OCI-M2 (cell line): ENCODE results near the gene SQOR.
A peak's percentile ranks its signal among the peaks of the same experiment; 100 is the strongest.

Experiments used
- DNase-seq: peaks from one replicate; lab custom pipeline; 2025; ENCODE audit not compliant: unreplicated experiment; lab: John Stamatoyannopoulos, UW

Gene SQOR

GRCh38 chr15:45704329-45705249, 69.8 kb downstream of the SQOR start:
- no peak for DNase-seq

- DNase-seq: peak; percentile 66
Observed at GRCh38 chr15:45705510-45706473, 71.0 kb downstream of the SQOR start.

- DNase-seq: no peak
Observed at GRCh38 chr15:45710657-45711056, 75.8 kb downstream of the SQOR start.

- no peak for DNase-seq
Observed at GRCh38 chr15:45714590-45715488, 80.0 kb downstream of the SQOR start.

GRCh38 chr15:45715528-45715927, 80.7 kb downstream of the SQOR start:
- no peak for DNase-seq

GRCh38 chr15:45719490-45719889, 84.7 kb downstream of the SQOR start:
- no peak for DNase-seq

- no peak for DNase-seq
Observed at GRCh38 chr15:45720183-45720582, 85.4 kb downstream of the SQOR start.

- no peak for DNase-seq
Observed at GRCh38 chr15:45728641-45729040, 93.8 kb downstream of the SQOR start.

GRCh38 chr15:45729141-45729540, 94.3 kb downstream of the SQOR start:
- DNase-seq: no peak

- DNase-seq: no peak
Observed at GRCh38 chr15:45731343-45731742, 96.5 kb downstream of the SQOR start.

GRCh38 chr15:45732662-45733061, 97.8 kb downstream of the SQOR start:
- no peak for DNase-seq

GRCh38 chr15:45734260-45734711, 99.5 kb downstream of the SQOR start:
- no peak for DNase-seq
